ENCODE results near the gene PPP3CB.

DNA sequence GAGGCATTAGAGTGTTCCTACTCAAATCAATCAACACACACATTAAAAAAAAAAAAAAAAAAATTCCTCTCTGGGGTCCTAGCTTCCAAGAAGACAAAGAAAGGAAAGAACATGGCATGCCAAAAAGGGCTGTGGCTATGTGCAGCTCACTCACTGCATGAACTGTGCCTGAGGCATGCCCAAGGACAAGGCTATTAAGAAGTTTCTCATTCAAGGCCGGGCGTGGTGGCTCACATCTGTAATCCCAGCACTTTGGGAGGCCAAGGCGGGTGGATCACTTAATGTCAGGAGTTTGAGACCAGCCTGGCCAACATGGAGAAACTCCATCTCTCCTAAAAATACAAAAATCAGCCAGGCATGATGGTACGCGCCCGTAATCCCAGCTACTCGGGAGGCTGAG lies 41.9 kb upstream of the PPP3CB start:
- TF ChIP-seq CTCF (IDR thresholded peaks at IDR 0.05) (no peak), POLR2A (IDR thresholded peaks at IDR 0.05) (no peak)

Data from heart left ventricle (tissue), 13 donors.